H1 (cell line): ENCODE results near the gene TDP1. TPM values are rescaled to one million over a fixed set of nuclear protein-coding genes. Genes with fewer than 3 reads are reported as not detected.

Experiments
- CTCF ChIA-PET: fragments of 300-600 bp; sonication (Branson Sonifier 250); formaldehyde crosslinking; loops from one replicate; lab custom pipeline; 2021; ENCODE audit not compliant: partially characterized antibody; lab: Charles Lee
- POLR2A ChIA-PET: fragments of 300-600 bp; sonication (Branson Sonifier 250); formaldehyde crosslinking; loops from one replicate; lab custom pipeline; 2021; ENCODE audit warnings: inconsistent platforms; ENCODE audit not compliant: partially characterized antibody; lab: Charles Lee
- DNase-seq, 2 experiments: peaks; one replicate each; pipeline versions ENCODE4 v3.0.0 to v3.0.0-alpha.2; 2010 to 2022; ENCODE audit warnings: low spot score in 2 of 2, low read depth in 1 of 2, mixed read lengths in 1 of 2
- FAIRE-seq: peaks from 2 replicates; lab custom pipeline; 2011; peaks lifted over from hg19 to GRCh38; lab: Jason Lieb, UNC
- H2AFZ ChIP-seq: 2 replicates; pipeline ENCODE4 v1.8.1; 2012; ENCODE audit warnings: low read length, inconsistent platforms
- H2AK5ac ChIP-seq: 2 replicates; pipeline ENCODE4 v1.6.1; 2013; ENCODE audit warnings: low read depth, low read length
- H2BK120ac ChIP-seq: replicated peaks from 2 replicates; pipeline ENCODE3; 2013; ENCODE audit warnings: low read depth, low read length, inconsistent platforms
- H2BK12ac ChIP-seq: 2 replicates; pipeline ENCODE4 v1.6.1; 2013; ENCODE audit warnings: low read depth, low read length
- H2BK15ac ChIP-seq: 2 replicates; pipeline ENCODE4 v1.6.1; 2013; ENCODE audit warnings: low read length
- H2BK20ac ChIP-seq: 2 replicates; pipeline ENCODE4 v1.6.1; 2013; ENCODE audit warnings: low read length
- H2BK5ac ChIP-seq: 2 replicates; pipeline ENCODE4 v1.6.1; 2013; ENCODE audit warnings: low read depth, low read length
- H3K14ac ChIP-seq: 2 replicates; pipeline ENCODE4 v1.6.1; 2013; ENCODE audit warnings: inconsistent platforms; ENCODE audit not compliant: insufficient read length
- H3K18ac ChIP-seq: 2 replicates; pipeline ENCODE4 v1.6.1; 2013; ENCODE audit warnings: low read length; ENCODE audit errors: extremely low read depth
- H3K23ac ChIP-seq: 2 replicates; pipeline ENCODE4 v1.6.1; 2013; ENCODE audit warnings: inconsistent platforms; ENCODE audit not compliant: insufficient read length
- H3K23me2 ChIP-seq: 2 replicates; pipeline ENCODE4 v1.6.1; 2013; ENCODE audit warnings: low read depth, low read length
- H3K27ac ChIP-seq: 2 replicates; pipeline ENCODE4 v1.6.1; 2011; ENCODE audit warnings: low read depth, low read length, inconsistent platforms
- H3K27me3 ChIP-seq, 4 experiments: replicated peaks in 1 of 4; 1 replicate in 1 of 4; 2 replicates in 3 of 4; pipeline versions ENCODE4 v1.6.1 to v1.8.1; 2011 to 2013; ENCODE audit warnings: low read length in 3 of 4, mild to moderate bottlenecking in 3 of 4, inconsistent platforms in 2 of 4, mixed read lengths in 2 of 4, moderate library complexity in 1 of 4; ENCODE audit not compliant: control insufficient read depth in 3 of 4, insufficient read depth in 3 of 4; ENCODE audit errors: extremely low read depth in 1 of 4
- H3K36me3 ChIP-seq, 4 experiments: 2 replicates each; pipeline versions ENCODE4 v1.6.1 to v1.8.1; 2011 to 2013; ENCODE audit warnings: mild to moderate bottlenecking in 4 of 4, low read length in 3 of 4, moderate library complexity in 2 of 4, control low read depth in 1 of 4, inconsistent platforms in 1 of 4; ENCODE audit not compliant: insufficient read depth in 4 of 4, control insufficient read depth in 2 of 4
- H3K4ac ChIP-seq: replicated peaks from 2 replicates; pipeline ENCODE3; 2013; ENCODE audit warnings: low read length, low read depth, mixed read lengths, inconsistent platforms; ENCODE audit not compliant: insufficient read length
- H3K4me1 ChIP-seq, 4 experiments: replicated peaks in 1 of 4; 1 replicate in 1 of 4; 2 replicates in 3 of 4; pipeline versions ENCODE4 v1.6.1 to v1.8.1; 2011 to 2013; ENCODE audit warnings: low read length in 3 of 4, inconsistent platforms in 2 of 4, mixed read lengths in 1 of 4; ENCODE audit not compliant: insufficient read depth in 4 of 4, control insufficient read depth in 3 of 4
- H3K4me2 ChIP-seq, 2 experiments: 2 replicates each; pipeline versions ENCODE4 v1.6.1 to v1.8.1; 2011 to 2013; ENCODE audit warnings: low read depth in 2 of 2, low read length in 2 of 2, control low read depth in 1 of 2, inconsistent platforms in 1 of 2, mild to moderate bottlenecking in 1 of 2; ENCODE audit not compliant: insufficient read depth in 1 of 2
- H3K4me3 ChIP-seq, 4 experiments: fragments of 200-600, 300-600 bp in 1 of 4; sonication (generic), shearing (Covaris generic), sonication (Bioruptor Twin) in 1 of 4; 2 replicates each; pipeline versions ENCODE4 v1.5.1 to v1.8.1; 2011 to 2016; ENCODE audit warnings: low read length in 4 of 4, low read depth in 3 of 4, control low read depth in 2 of 4, inconsistent platforms in 2 of 4, mild to moderate bottlenecking in 2 of 4, mixed read lengths in 1 of 4, moderate library complexity in 1 of 4; ENCODE audit not compliant: insufficient read depth in 2 of 4; ENCODE audit errors: extremely low read depth in 1 of 4
- H3K56ac ChIP-seq: replicated peaks from 2 replicates; pipeline ENCODE3; 2013; ENCODE audit warnings: low read depth, mild to moderate bottlenecking, mixed read lengths, low read length, inconsistent platforms; ENCODE audit not compliant: insufficient read length
- H3K79me1 ChIP-seq: 2 replicates; pipeline ENCODE4 v1.6.1; 2013; ENCODE audit warnings: low read depth, low read length, control low read depth
- H3K79me2 ChIP-seq, 2 experiments: 2 replicates each; pipeline versions ENCODE4 v1.6.1 to v1.8.1; 2012 to 2013; ENCODE audit warnings: low read length in 2 of 2, mild to moderate bottlenecking in 2 of 2, inconsistent platforms in 1 of 2; ENCODE audit not compliant: insufficient read depth in 2 of 2, control insufficient read depth in 1 of 2
- H3K9ac ChIP-seq, 4 experiments: replicated peaks in 1 of 4; 1 replicate in 1 of 4; 2 replicates in 3 of 4; pipeline versions ENCODE4 v1.6.1 to v1.8.1; 2011 to 2013; ENCODE audit warnings: low read depth in 3 of 4, low read length in 3 of 4, control low read depth in 2 of 4, mild to moderate bottlenecking in 2 of 4, moderate library complexity in 2 of 4, inconsistent platforms in 1 of 4; ENCODE audit errors: extremely low read depth in 1 of 4
- H3K9me3 ChIP-seq, 2 experiments: 2 replicates each; pipeline versions ENCODE4 v1.6.1 to v1.8.1; 2012 to 2013; ENCODE audit warnings: mild to moderate bottlenecking in 2 of 2, moderate library complexity in 2 of 2, control low read depth in 1 of 2, inconsistent platforms in 1 of 2, low read depth in 1 of 2, low read length in 1 of 2, mixed read lengths in 1 of 2; ENCODE audit not compliant: insufficient read depth in 2 of 2
- H4K20me1 ChIP-seq, 2 experiments: replicated peaks in 1 of 2; 2 replicates each; pipeline versions ENCODE3 to v1.8.1; 2011 to 2013; ENCODE audit warnings: inconsistent platforms in 2 of 2, low read length in 2 of 2, mild to moderate bottlenecking in 1 of 2; ENCODE audit not compliant: insufficient read depth in 2 of 2, control insufficient read depth in 1 of 2
- H4K5ac ChIP-seq: 2 replicates; pipeline ENCODE4 v1.6.1; 2013; ENCODE audit warnings: low read length, low read depth, mixed read lengths, inconsistent platforms; ENCODE audit not compliant: insufficient read length
- H4K8ac ChIP-seq: 2 replicates; pipeline ENCODE4 v1.8.0; 2013; ENCODE audit warnings: mild to moderate bottlenecking, moderate library complexity, low read length, inconsistent platforms; ENCODE audit not compliant: insufficient read depth; ENCODE audit errors: extremely low read depth
- H4K91ac ChIP-seq: replicated peaks from 2 replicates; pipeline ENCODE3; 2013; ENCODE audit warnings: low read length, mixed read lengths, inconsistent platforms; ENCODE audit not compliant: insufficient read length
- ATF2 ChIP-seq: IDR thresholded peaks from 2 replicates; pipeline ENCODE4 v1.6.1; 2012; ENCODE audit warnings: low read length, inconsistent platforms
- HDAC6 ChIP-seq: IDR thresholded peaks from one replicate; pipeline ENCODE4 v1.7.1; 2012; ENCODE audit warnings: low read depth, mild to moderate bottlenecking, inconsistent platforms, low read length, moderate library complexity
- KDM4A ChIP-seq: IDR thresholded peaks from one replicate; pipeline ENCODE4 v1.7.1; 2012; ENCODE audit warnings: low read depth, mild to moderate bottlenecking, moderate library complexity, low read length, inconsistent platforms; ENCODE audit not compliant: severe bottlenecking
- SAP30 ChIP-seq: fragments of 300-600 bp; sonication (generic); IDR thresholded peaks from 2 replicates; pipeline ENCODE4 v1.7.1; 2012; ENCODE audit warnings: low read length, moderate library complexity, mild to moderate bottlenecking, inconsistent platforms; ENCODE audit not compliant: insufficient read depth, insufficient replicate concordance
- SP4 ChIP-seq: IDR thresholded peaks from 2 replicates; pipeline ENCODE4 v1.6.1; 2012; ENCODE audit warnings: low read length, inconsistent platforms
- SRF ChIP-seq: IDR thresholded peaks from 2 replicates; pipeline ENCODE4 v1.6.1; 2011; ENCODE audit warnings: mild to moderate bottlenecking, low read depth, low read length, moderate library complexity
- TAF7 ChIP-seq: optimal IDR thresholded peaks from 2 replicates; pipeline ENCODE3; 2011; ENCODE audit warnings: low read depth, mild to moderate bottlenecking, inconsistent platforms, low read length, moderate library complexity, borderline replicate concordance
- TEAD4 ChIP-seq: IDR thresholded peaks from 2 replicates; pipeline ENCODE4 v1.6.1; 2012; ENCODE audit warnings: low read depth, low read length, inconsistent platforms, mixed read lengths
- WGBS, 2 experiments: shearing (Covaris generic) in 1 of 2; methylation state at CpG; one replicate each; pipeline versions ENCODE4 v1.1.6 to v1.1.7; 2013 to 2015; ENCODE audit warnings: low lambda C conversion rate in 2 of 2, mixed read lengths in 2 of 2, inconsistent platforms in 1 of 2, low coverage in 1 of 2, missing lambda C conversion rate in 1 of 2; ENCODE audit not compliant: insufficient replicate concordance in 2 of 2, insufficient coverage in 1 of 2, insufficient read length in 1 of 2; ENCODE audit errors: extremely low coverage in 1 of 2, missing lambda C conversion rate in 1 of 2; 5-methylcytosine and 5-hydroxymethylcytosine counted together
- polyA plus RNA-seq, 7 experiments: library from polyadenylated mRNA; depleted of rRNA in 3 of 7; stranded (reverse) in 5 of 7; unstranded in 2 of 7; fragments of >200 nt in 5 of 7; fragments of 200-250 nt in 2 of 7; gene quantifications; 1 replicate in 5 of 7; 2 replicates in 1 of 7; 4 replicates in 1 of 7; pipeline versions ENCODE4 v1.2.1 to v1.2.3, GENCODE V29; 2011 to 2013; ENCODE audit warnings: missing spikeins in 2 of 7, mixed read lengths in 2 of 7
- total RNA-seq: library from RNA; stranded (reverse); fragmentation: NEBNext Ultra II Directional; extraction: Animal tissue kit (Norgen Biotek cat#: 25700); gene quantifications from 2 replicates; pipeline ENCODE4 v1.2.1, GENCODE V29; 2021
- TF ChIP-seq, protein P1 (sequence below), 3 experiments: IDR thresholded peaks; 1 replicate in 2 of 3; 2 replicates in 1 of 3; pipeline versions ENCODE4 v1.5.1 to v1.6.1; 2011; ENCODE audit warnings: low read length in 3 of 3, mild to moderate bottlenecking in 3 of 3, inconsistent platforms in 2 of 3, low read depth in 1 of 3, moderate library complexity in 1 of 3; ENCODE audit not compliant: insufficient read depth in 1 of 3; ENCODE audit errors: control extremely low read depth in 1 of 3

Gene TDP1
- total and polyA plus RNA-seq, 2 of the 8 experiments (the other 6 are each of a cell fraction or from before 2014, with no cell fraction given): 32.2 to 69.9 TPM

GRCh38 chr14:89910691-89911009 lies 45.1 kb upstream of the TDP1 start:
- peaks cover 6 to 13% (median 9%) of the 10 kb centered on the region in 4 experiments; a peak in 6 of 7 replicates for H3K4me1 ChIP-seq
- no peaks in the 10 kb centered on the region for H3K9me3 ChIP-seq
- H3K18ac ChIP-seq: no peak overlapping the region; the same call in 1 of the 2 replicates
- no peak overlapping the region for H2AK5ac ChIP-seq
- FAIRE-seq (no peak), DNase-seq (no peak)
- no peak overlapping the region for H3K23ac ChIP-seq
- H4K20me1 ChIP-seq: no peaks in the 10 kb centered on the region
- H4K91ac ChIP-seq: no peak overlapping the region
- WGBS, 2 experiments: 75% methylated on average over 5 of the region's 5 CpGs; no CpG with 5 or more reads in 1 of the 2 experiments
- no peak overlapping the region for H3K4ac ChIP-seq
- no peaks in the 10 kb centered on the region for H3K36me3 ChIP-seq
- H3K4me2 ChIP-seq: peak overlapping the region in 1 of 2 experiments; percentile 45; a peak in 1 of 4 replicates
- H2BK12ac ChIP-seq: no peak overlapping the region
- no peak overlapping the region for H2BK5ac ChIP-seq
- CTCF ChIA-PET: interaction anchor here (0.6 to 1.6 kb wide), 5 partner anchors 14 to 883 kb away, joined by 3 to 8 read pairs (median 4); no protein-coding TSS in a partner anchor
- H2BK20ac ChIP-seq: no peak overlapping the region
- no peak overlapping the region for H4K5ac ChIP-seq
- no peaks in the 10 kb centered on the region for H3K79me1 ChIP-seq
- H3K4me3 ChIP-seq: peak overlapping the region in 1 of 4 experiments; percentile 19; a peak in 1 of 8 replicates
- no peak overlapping the region for H3K9ac ChIP-seq
- no peak overlapping the region for H2BK15ac ChIP-seq
- H3K27ac ChIP-seq: no peak overlapping the region
- no peaks in the 10 kb centered on the region; a peak in 1 of 7 replicates for H3K27me3 ChIP-seq
- no peaks in the 10 kb centered on the region; the same call in 1 of the 2 replicates for H3K23me2 ChIP-seq
- POLR2A ChIA-PET: interaction anchor here (0.6 to 1.0 kb wide), 3 partner anchors 24 to 1560 kb away, joined by 3 read pairs; no protein-coding TSS in a partner anchor
- no peak overlapping the region for H3K14ac ChIP-seq
- H3K56ac ChIP-seq: no peak overlapping the region
- no peak overlapping the region for H2AFZ ChIP-seq
- H3K79me2 ChIP-seq: no peaks in the 10 kb centered on the region
- H4K8ac ChIP-seq: no peak overlapping the region
- H2BK120ac ChIP-seq: no peak overlapping the region
- no peak for TF ChIP-seq ATF2
- TF ChIP-seq TAF7: no peak
- no peak for TF ChIP-seq KDM4A
- TF ChIP-seq, protein P1, sequence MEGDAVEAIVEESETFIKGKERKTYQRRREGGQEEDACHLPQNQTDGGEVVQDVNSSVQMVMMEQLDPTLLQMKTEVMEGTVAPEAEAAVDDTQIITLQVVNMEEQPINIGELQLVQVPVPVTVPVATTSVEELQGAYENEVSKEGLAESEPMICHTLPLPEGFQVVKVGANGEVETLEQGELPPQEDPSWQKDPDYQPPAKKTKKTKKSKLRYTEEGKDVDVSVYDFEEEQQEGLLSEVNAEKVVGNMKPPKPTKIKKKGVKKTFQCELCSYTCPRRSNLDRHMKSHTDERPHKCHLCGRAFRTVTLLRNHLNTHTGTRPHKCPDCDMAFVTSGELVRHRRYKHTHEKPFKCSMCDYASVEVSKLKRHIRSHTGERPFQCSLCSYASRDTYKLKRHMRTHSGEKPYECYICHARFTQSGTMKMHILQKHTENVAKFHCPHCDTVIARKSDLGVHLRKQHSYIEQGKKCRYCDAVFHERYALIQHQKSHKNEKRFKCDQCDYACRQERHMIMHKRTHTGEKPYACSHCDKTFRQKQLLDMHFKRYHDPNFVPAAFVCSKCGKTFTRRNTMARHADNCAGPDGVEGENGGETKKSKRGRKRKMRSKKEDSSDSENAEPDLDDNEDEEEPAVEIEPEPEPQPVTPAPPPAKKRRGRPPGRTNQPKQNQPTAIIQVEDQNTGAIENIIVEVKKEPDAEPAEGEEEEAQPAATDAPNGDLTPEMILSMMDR (IDR thresholded peaks at IDR 0.05; ENCODE audit: control extremely low read depth in 1 of 3, insufficient read depth in 1 of 3, low read depth in 1 of 3, low read length in 3 of 3): no peak
- TF ChIP-seq SRF: no peak
- TF ChIP-seq TEAD4: no peak
- TF ChIP-seq SP4: no peak
- no peak for TF ChIP-seq HDAC6
- TF ChIP-seq SAP30: no peak
